Activated CD4-positive, alpha-beta T cell treated with anti-CD3 and anti-CD28 coated beads for 24 hours (primary cell): ENCODE data around the gene KCNG4.

Source experiments
- DNase-seq, 2 donors: peaks; one replicate each; pipeline ENCODE4 v3.0.0-alpha.2; 2020; ENCODE audit warnings: low read depth in 2 of 2

The KCNG4 gene

DNA sequence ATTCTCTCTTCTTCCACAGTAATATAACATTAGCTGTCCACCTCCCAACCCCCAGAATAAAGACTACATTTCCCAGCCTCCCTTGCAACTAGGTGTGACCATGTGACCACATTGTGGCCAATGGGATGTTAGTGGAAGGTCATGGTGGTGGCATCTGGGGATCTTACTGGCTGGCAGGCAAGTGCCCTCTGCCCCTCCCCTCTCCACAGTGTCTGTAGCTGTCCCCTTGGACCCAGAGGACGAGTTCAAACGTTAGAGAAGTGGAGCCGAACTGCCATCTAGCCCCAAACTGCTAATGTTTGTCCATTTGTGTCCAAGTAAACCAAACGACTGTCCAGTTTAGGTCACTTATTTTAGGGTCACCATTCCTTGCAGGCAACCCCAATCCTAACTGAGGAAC lies 26.6 kb upstream of the KCNG4 start:
- DNase-seq, result no peak

DNA sequence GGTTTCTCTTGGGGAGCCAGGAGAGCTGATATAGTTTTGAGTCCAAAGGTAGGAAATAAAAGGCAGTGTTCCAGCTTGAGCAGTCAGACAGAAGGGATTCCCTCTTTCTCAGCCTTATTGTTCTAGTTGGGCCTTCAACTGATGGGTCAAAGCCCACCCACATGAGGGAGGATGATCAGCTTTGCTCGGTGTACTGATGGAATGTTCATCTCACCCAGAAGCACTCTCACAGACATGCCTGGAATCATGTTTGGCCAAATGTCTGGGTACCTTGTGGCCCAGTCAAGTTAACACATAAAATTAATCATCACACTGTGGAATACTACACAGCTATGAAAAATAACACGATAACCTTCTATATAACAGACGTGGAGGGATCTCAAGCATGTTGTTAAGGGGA lies 23.1 kb upstream of the KCNG4 start:
- DNase-seq, result no peak

DNA sequence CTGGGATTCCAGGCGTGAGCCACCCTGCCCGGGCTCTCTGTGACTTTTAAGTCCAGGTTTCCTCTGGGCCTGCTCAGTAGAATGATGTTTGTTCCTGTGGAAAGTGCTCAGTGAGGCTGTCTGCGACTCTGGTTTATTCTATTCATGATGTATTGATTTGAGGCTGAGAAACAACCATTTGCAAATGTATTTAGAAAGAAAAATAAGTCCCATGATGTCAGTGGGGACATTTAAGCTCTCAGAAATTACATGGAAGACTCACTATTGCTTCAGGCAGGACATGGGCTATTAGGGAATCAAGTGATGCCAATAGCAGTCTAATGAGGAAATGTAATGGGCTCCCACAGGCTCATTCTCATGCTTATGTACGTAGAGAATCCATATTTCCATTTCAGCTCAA lies 22.2 kb upstream of the KCNG4 start:
- DNase-seq, result no peak

DNA sequence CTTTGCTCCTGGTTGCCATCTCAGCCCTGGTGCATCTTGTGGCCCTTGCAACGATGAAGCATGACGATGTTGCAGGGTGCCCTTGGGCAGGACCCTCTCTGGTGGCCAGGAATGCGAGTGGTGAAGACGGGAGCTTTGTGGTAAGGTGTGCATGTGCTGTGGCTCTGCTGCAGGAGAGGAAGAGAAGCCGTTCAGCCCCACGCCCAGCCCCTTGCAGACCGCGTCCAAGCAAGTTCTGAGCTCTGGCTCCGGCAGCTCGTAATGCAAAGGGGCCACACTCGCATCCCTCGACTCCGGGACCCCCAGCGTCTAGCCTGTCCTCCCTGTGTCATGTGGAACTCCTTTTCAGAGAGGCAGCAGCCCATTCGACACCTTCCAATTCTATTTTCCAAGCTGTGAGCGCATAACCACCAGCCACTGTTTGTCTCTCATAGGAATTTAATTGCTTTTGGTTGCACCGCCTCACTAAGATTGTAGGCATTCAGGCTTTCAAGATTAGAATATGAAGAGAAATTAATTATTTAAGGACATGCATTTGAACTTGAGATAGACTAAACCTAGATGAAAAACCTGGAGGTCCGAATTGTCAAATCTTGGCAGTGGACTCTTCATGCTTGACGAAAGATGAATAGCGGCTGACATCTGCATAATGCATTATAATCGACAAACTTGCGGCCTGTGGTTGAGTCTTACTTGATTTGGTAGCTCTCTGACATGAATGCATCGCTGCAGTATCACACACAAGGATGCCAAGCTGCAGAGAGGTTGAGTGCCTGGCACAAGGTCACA lies 21.1 kb upstream of the KCNG4 start:
- DNase-seq, result no peak

DNA sequence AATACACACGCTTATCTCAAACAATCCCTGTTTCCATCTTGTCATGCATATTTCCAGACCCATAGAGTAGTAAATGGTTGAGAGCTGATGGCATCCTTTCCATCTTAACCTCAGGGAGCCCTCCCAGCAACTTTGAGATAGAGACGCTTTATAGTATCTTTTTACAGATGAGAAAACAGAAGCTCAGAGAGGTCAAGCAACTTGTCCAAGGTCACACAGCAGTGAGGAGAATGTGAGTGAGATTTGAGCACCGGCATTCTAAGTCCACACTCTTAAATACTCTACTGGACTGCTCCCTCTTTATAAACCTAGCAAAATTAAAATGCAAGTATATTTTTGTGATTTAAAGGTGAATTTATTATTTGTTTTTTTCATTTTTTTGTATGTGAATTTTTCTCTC lies 19.9 kb upstream of the KCNG4 start:
- no peak for DNase-seq

DNA sequence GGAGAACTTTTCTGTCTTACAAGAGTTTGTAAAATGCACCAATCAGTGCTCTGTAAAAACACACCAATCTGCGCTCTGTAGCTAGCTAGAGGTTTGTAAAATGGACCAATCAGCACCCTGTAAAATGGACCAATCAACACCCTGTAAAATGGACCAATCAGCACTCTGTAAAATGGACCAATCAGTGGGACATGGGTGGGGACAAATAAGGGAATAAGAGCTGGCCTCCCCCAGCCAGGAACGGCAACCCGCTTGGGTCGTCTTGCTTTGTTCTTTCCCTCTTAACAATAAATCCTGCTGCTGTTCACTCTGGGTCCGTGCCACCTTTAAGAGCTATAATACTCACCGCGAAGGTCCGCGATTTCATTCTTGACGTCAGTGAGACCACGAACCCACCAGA lies 18.5 kb upstream of the KCNG4 start:
- no peak for DNase-seq

DNA sequence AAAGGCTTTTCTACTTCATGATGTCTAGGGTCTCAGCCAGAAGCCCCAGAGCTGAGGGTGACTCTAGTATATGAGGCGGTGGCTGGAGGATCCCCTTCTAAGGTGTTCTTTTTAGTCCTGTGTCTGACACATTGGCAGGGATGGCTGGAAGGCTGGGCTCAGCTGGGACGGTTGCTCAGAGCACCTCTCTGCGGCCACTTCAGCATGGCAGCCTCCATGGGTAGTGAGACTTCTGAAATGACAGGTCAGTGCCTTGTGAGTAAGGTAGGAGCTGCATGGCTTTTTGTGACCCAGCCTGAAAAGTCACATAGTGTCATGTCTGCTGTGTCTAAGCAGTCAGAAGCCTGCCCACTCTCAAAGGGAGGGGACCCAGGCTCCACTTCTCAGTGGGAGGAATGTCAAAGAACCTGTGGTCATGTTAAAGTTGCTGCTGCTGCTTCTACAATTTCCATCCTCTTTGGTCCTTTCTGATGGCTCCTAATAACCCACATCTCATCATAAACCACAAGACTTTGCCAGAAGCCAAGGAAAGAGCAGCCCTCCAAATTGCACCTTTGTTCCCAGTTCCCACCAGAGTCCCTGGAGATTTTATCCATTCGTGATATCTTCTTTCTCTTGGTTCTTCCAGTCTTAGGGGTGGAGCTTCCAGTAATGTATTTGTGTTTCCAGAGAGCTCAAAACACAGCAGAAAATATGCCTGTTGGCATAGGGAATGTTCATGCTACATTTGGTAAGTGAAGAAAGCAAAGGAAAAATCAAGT lies 15.4 kb upstream of the KCNG4 start:
- DNase-seq, result no peak

DNA sequence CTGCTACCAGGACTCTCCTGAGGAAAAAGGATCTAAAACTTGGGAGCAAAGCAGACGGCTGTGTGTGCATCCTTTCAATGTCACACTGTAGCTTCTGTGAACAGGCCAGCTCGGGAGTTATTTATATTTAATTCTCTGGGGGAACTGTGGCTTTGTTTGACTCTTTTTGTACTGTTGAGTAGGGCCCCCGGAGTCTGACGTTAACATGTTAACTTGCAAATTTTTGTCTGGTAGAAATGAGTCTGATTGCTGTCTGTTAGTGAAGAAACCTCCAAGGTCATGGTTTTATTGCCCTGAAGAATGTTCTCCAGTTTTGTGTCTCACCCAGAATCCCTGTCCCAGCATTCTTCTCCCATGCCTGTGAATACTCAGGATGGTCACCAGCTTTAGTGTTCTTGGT lies 14.2 kb upstream of the KCNG4 start:
- no peak for DNase-seq

DNA sequence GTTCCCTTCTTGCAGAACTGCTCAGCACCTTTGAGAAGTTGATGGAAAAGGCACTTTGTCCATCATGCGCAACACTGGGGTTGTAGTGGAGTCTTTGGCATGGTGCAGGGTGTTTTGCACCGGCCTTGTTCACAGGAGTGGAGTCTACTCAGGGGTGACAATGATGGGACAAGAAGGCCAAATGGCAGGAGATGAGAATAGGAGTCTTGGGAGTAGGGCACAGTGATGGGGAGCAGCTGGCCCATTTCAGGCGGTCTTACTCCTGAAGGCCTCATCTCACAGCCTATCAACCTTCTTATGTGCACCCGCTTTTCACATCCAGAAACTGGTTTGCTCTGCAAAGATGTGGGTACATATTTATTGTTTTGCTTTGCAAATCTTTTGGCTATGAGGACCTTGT lies 13.4 kb upstream of the KCNG4 start:
- no peak for DNase-seq

DNA sequence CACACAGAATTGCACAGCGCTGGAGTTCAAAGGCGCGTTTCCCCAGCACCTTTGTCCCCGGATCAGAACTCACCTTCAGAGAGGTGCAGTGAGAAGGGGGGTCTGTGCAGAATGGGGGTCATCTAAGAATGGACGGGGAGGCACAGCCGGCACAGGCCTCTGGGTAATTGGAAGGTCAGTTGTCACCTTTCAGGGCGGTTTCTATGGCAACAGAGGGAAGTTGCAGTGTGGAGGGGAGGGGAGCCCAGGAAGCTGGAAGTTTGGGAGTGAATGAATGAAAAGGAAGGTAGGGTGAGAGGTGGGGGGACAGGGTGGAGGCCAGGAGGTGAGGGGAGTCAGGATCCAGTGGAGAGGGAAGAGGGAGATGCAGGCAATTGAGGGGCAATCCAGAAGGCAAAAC lies 12.4 kb upstream of the KCNG4 start:
- no peak for DNase-seq

DNA sequence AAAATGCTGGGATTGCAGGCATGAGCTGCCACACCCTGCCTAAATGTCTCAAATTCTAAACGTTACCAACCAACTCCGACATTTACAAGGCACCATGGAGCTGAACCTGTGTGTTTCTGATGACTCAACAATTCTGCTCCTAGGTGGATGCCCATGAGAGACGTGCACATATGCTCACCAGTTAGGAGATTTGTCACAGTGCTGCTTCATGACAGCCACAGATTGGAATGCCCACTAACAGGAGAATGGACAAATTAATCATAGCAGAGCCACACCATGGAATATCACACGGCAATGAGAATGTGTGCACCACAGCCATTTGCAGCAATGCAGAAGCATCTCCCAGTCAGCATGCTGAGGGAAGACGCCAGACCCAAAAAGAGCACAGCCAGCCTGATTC lies 8.0 kb upstream of the KCNG4 start:
- DNase-seq, result no peak

DNA sequence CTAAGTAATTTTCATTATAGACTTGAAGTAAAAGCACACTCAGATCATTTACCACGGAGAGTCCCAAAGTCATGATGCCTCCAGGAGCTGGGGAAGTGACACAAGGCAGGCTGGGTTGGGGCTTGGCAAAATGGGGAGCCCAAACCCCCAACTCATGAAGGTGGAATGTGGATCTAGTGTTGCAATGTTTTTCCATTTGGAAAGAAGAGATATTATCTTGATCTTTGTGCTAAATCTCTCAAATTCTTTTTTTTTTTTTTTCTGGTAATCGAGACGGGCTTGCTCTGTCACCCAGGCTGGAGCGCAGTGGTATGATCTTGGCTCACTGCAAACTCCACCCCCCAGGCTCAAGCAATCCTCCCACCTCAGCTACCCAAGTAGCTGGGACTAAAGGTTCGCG lies 7.5 kb upstream of the KCNG4 start:
- no peak for DNase-seq

DNA sequence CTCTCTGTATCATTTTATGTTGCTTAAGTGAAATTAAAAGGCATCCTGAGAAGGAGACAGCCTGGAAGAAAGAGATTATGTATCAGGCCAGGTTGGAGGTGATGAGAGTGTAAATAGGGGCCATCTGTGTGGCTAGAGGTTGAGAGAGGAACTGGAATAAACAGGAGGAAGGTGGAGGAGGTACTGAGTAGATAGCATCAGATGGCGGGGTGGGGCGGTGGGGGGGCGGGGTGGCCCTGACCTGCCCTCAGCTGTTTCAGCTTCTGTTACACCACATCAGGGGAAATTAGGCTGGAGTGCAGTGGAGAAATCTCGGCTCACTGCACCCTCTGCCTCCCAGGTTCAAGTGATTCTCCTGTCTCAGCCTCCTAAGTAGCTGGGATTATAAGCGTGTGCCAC lies 6.9 kb upstream of the KCNG4 start:
- no peak for DNase-seq

DNA sequence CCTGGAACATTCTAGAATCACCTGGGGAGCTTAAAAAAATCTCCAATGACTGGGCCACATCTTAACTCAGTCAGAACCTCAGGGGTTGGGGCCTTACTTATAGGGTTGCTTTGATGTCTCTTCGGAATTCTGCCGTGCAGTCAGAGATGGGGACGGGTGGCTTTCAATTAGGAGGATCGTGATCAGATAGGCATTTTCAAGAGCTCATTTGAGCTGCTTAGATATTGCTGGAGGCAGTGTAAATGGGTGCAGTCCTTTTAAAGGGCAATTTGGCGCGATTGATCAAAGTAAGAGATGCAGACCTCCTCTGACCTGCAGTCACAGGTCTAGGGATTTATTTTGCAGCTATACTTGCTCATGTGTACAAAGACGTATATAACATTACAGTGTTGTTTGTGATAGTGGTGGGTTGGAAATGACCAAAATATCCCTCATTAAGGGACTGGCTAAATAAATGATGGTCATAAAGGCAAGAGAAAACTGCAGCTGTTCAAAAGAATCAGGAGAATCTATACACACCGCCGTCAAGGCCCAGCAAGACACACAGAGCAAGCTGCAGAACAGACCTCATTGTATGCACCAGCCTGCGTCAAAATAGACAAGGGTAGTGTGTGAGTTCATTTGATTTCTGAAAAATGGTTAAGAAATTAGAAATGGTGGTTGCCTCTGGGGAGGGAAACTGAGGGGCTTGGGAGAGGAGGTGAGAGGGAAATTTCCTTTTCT lies 6.3 kb upstream of the KCNG4 start:
- no peak for DNase-seq

DNA sequence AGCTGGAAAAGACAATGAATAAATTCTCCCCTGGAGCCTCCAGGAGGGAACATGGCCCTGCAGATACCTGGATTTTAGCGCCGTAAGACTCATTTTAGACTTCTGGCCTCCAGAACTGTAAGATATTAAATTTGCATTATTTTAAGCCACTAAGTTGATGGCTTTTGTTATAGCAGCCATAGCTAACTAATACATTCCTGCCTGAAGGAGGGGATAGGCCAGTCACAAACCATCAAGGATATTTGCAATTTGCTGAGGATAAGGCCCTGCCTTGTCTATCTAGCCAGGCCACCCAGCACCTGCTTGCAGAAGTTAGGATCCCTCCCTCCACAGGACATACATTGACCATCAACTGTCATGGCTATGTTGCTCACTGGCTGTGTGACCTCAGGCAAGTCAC lies 4.9 kb upstream of the KCNG4 start:
- no peak for DNase-seq

DNA sequence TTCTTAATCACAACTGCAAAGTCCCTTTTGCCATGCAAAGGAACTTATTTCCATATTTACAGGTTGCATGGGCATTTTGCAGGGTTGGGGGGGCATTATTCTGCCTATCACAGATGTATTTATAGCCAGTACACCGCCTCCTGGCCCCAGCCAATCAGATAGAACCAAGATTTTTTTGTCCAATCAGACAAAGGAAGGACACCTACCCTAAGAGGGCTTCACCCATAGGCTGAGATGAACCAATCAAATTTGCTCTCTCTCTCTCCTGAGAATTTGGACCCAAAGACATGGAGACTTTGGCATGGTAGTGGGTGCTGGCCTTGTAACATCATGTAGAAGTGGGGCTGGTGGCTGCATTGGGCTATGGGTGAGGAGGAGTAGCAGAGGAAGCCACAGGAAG lies 3.9 kb upstream of the KCNG4 start:
- no peak for DNase-seq

DNA sequence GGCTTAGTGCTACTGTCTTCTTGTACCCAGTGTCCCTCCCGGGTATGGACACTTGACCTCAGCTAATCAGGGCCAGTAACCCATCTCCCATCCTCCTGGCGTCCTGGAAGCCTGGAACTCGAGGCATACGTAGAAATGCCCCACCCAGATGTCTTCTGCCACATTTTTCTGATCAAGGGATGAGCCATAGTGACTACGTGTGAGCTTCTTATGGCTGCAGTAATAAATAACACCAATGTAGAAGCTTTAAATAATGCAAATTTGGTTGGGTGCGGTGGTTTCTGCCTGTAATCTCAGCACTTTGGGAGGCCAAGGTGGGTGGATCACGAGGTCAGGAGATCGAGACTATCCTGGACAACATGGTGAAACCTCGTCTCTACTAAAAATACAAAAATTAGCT lies 3.0 kb upstream of the KCNG4 start:
- no peak for DNase-seq

DNA sequence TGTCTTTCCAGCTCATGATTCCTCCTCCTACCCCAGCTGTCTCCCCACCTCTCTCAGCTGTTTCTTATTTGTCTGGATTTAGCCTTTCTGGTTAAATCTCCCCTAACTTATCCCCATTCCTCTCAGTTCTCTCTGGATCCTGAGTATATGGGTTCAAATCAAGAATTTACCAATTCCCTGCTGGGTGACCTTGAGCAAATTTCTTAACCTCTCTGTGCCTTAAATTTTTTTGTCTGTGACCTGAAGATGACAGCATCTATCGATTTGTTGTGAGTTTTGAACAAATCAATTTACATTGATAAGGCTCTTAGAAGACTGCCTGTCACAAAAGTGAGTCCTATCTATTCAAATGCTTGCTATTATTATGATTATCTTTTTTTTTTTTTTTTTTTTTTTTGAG lies 2.0 kb upstream of the KCNG4 start:
- no peak for DNase-seq

DNA sequence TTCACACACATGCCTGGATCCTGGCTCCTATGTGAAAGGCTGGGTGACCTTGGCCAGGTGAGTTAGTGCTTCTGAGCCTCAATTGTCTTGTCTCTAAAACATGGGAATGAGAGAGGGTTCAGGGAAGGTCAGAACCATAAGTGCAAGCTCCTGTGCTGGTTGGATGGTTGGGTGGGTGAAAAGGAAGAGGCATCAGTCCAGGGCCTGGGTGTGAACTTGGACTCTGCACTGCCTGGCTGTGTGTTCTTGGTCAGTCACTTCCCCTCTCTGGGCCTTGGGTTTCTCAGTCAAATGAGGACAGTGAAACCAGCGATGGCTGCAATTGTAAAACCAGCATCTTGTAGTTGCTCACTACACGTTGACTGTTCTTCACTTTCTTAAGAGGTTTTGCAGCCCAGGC lies 643 bp upstream of the KCNG4 start:
- DNase-seq, result no peak

DNA sequence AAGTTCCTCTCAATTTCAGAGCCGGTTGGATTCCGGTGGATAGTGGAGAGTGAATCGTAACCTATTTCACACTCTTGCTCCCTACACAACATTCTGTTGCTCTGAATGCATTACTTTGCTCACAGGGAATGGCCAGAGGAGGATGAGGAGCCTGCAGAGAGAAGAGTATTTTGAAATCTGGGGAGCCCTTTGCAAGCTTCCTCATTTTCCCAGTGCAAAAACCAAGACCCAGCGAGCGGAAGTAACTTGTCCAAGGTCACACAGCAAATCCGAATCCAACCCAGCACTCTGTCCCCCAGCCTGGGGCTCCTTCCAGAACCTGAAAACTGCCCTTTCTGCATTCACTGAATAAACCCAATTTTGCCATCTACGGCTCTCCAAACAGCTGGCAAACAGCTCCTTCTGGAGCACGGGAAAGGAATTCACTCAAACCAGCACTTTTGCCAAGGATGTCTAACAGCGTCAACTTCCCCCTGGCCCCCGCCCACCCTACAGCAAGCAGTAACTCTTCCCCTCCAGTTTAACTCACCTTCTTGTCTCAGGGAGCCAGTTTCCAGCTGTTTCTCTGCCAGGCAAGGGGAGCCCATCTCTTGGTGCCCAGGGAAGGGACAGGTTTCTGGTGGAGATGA lies 557 bp downstream of the KCNG4 start:
- no peak for DNase-seq

DNA sequence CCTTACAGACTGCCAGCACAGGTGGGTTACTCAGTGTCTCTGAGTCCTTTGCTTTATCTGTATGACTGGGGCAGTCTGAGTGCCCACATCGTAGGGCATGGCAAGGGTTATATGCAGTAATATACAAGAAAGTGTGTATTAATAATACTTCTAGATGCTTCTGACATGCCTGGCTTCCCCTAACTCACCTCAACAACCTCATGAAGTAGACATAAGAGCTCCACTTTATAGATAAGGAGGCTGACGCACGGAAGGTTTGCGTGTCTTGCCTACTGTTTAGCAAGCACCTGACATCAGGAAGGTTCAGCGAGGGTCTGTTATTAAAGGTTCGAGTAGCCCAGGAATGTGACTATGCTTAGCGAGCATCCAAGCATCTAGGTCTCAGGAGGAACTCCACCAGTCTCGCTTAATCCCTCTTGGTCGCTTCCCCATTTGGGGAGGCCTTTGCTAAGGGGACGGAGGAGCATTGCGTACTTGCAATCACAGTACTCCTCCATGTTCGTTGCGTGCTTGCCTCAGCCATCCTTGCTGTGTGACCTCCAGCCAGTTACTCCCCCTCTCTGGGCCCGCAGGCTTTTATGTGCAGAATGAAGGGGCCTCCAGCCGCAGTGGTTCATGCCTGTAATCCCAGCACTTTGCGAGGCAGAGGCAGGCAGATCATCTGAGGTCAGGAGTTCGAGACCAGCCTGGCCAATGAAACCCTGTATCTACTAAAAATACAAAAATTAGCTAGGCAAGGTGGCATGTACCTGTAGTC lies 1.6 kb downstream of the KCNG4 start:
- DNase-seq, result no peak

DNA sequence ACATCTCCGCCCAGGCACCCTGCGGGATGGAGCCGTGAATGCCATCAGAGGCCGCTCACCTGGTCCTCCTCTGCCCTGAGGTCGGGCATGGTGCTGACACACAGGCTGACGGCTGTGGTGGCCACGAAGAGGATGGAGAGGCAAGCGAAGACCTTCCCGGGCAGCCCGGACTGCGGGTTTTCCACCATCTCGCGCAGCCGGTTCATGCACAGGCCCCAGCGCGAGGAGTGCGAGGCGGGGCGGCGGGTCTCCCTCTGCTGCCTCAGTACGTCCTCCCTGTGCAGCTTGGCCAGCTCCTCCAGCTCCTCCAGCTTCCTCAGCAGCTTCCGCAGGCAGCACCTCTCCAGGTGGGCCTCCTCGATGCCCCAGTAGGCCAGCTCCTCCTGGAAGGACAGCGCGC lies 3.1 kb downstream of the KCNG4 start:
- DNase-seq, result no peak
